NB4 (cell line): Measurements from ENCODE around the gene SHISAL1.

Experiments
- MAX ChIP-seq: IDR thresholded peaks from 2 replicates; pipeline ENCODE4 v1.6.1; 2011; ENCODE audit warnings: low read depth, low read length
- TF ChIP-seq, protein P1 (sequence below): IDR thresholded peaks from one replicate; pipeline ENCODE4 v1.5.1; 2012; ENCODE audit warnings: low read depth, low read length

- TF ChIP-seq, protein P1, sequence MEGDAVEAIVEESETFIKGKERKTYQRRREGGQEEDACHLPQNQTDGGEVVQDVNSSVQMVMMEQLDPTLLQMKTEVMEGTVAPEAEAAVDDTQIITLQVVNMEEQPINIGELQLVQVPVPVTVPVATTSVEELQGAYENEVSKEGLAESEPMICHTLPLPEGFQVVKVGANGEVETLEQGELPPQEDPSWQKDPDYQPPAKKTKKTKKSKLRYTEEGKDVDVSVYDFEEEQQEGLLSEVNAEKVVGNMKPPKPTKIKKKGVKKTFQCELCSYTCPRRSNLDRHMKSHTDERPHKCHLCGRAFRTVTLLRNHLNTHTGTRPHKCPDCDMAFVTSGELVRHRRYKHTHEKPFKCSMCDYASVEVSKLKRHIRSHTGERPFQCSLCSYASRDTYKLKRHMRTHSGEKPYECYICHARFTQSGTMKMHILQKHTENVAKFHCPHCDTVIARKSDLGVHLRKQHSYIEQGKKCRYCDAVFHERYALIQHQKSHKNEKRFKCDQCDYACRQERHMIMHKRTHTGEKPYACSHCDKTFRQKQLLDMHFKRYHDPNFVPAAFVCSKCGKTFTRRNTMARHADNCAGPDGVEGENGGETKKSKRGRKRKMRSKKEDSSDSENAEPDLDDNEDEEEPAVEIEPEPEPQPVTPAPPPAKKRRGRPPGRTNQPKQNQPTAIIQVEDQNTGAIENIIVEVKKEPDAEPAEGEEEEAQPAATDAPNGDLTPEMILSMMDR: no peak
- TF ChIP-seq MAX: no peak
Measured at GRCh38 chr22:44261164-44261860, 51.4 kb downstream of the SHISAL1 start.
